T-helper 2 cell treated with Interferon-gamma antibody and Interleukin-4, amounts not matched to agents 100 ng/mL and 5 ng/mL, for 36 hours (primary cell): ENCODE measurements around the gene ULK4. TPM values are rescaled to one million over a fixed set of nuclear protein-coding genes. Genes with fewer than 3 reads are reported as not detected.

Source experiments
- intact Hi-C: fragments of 100-400 bp; cut with micrococcal nuclease; formaldehyde crosslinking; loops from one replicate; pipeline ENCODE4 v1.15.1; 2023
- total RNA-seq: library from RNA; stranded (reverse); gene quantifications from 2 replicates; pipeline ENCODE4 v1.2.3, GENCODE V29; 2022

The ULK4 gene
- total RNA-seq, 1 donor from 2014 or later, result 14.2 TPM

GRCh38 chr3:41202075-41202833 is 759.6 kb downstream of the ULK4 start:
- intact Hi-C loops, result loop anchor here (5.0 kb wide), 5 partner anchors 35 to 875 kb away; no protein-coding TSS in a partner anchor

GRCh38 chr3:41200669-41201021 is 761.3 kb downstream of the ULK4 start:
- intact Hi-C loops, result loop anchor here (5.0 kb wide), 5 partner anchors 37 to 873 kb away; no protein-coding TSS in a partner anchor

DNA sequence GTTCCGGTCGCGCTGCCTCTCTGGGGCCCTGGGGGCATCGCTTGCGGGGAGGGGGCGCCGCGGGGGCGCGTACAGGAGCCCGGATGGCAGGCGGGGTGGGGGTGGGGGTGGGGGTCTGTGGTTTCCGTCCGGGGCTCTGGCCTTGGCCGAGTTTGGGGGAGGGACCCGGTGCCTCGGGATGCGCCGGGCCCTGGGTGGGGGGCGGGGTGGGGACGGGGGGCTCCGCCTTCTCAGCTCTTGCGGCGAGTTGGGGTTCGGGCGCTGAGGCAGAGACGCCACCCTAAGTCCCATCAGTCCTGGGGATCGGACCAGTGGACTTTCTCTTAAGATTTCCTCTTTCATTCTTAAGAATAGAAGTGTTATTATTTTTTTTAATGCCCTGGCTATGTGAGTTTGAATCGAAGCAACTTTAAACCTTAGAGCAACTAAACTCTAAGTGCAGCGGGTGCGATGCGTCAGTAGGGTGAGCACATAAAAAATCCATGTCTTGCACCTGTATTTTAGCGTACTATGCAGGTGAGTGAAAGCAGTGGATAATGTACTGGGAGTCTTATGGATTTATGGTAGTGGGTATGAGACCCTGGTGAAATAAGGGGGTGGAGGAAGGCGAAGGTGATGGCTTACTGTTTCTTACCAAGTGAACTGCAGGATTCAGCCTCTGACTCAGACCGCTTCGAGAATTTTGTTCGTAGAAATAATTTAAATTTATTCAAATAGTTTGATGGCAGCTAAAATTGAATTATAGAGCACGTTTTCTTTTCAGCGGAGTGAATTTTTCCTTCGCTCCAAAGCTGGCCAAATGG is 761.8 kb downstream of the ULK4 start:
- intact Hi-C loops, result loop anchor here (1.0 to 10.0 kb wide), 11 partner anchors 12 to 891 kb away; partner anchors contain the start of genes EIF1B, ULK4 and ZNF621

DNA sequence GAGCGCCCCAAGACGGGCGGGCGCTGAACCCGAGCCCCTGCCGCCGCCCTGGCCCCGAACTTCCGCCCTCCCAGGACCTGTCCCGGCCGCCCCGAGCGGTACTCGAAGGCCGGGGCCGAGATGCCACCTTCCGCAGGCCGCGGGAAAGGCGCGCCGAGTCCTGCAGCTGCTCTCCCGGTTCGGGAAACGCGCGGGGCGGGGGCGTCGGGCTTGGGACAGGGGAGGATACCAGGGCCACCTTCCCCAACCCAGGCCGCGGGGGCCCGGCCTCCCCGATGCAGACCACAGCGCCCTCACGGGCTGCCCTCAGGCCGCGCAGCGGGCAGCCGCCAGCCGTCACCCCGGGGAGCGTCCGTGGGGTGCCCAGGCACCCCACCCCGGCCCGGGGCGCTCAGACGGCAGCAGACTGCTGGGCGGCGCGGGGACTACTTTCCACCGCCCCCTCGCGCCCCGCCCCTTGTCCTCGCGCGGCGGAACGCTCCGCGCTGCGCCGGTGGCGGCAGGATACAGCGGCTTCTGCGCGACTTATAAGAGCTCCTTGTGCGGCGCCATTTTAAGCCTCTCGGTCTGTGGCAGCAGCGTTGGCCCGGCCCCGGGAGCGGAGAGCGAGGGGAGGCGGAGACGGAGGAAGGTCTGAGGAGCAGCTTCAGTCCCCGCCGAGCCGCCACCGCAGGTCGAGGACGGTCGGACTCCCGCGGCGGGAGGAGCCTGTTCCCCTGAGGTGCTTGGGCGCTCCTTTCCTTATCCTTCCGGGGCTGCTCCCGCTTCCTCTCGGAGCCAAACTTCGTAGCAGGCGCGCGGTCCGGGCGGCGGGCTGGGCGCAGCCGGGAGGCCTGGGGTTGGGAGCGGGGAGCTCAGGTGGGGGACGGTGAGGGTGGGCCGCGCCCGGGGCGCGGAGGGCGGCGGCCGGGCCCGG is 762.7 kb downstream of the ULK4 start, which contains the start of gene CTNNB1:
CTNNB1 (plus strand) TSS at position 556 of the 916 bp plus-strand sequence. CDS start 24,564 bp downstream, outside the sequence.
- intact Hi-C loops, result loop anchor here (1.0 to 10.0 kb wide), 6 partner anchors 11 to 890 kb away; partner anchors contain the start of genes EIF1B, ULK4 and ZNF621

GRCh38 chr3:41198526-41198925 is 763.4 kb downstream of the ULK4 start:
- intact Hi-C loops, result loop anchor here (2.0 to 10.0 kb wide), 3 partner anchors 676 to 816 kb away; partner anchors contain the start of gene ZNF621

DNA sequence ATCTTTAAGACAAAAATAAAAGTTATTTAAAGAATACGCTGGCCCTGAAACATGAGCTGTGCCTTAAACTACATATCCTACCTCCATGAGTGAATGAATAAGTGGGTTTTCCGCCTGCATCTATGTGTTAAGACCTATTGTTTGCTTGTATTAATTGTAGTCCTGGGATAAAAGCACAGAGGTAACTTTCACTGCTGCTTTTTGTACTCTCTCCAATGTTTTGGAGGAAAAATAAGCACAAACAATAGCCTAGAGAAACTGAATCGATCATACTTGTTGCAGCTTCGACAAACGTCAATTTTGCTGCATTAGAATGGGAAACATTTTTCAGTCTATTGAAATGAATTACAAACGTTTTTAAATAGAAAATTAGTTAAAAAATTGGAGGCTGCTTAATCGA is 763.9 kb downstream of the ULK4 start:
- intact Hi-C loops, result loop anchor here (2.0 to 10.0 kb wide), 3 partner anchors 676 to 817 kb away; partner anchors contain the start of gene ZNF621

Other genes starting within 250 kb of the ULK4 start
- gene TRAK1, start 129.3 kb upstream of the ULK4 start, total RNA-seq, result 27.4 and 27.6 TPM in 2 replicates